ENCODE results near the gene C1QL2.

C1QL2 gene

DNA sequence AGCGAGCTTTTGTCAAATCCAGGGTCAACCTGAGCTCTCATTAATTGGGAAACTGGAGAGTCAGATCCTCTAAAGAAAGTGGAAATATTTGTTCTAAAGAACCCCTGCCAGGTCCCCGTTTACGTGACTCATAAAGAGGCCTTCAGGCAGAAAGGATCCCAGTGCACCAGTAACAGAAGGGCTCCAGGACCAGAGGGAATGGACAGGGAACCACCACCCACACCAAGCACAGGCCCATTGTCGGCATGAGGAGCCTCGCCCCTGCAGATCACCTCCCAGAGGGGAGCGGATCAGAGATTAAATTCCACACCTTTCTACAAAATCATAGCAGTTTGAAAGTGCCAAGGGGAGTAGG is 16.4 kb upstream of the C1QL2 start:
- TF ChIP-seq, protein P1, sequence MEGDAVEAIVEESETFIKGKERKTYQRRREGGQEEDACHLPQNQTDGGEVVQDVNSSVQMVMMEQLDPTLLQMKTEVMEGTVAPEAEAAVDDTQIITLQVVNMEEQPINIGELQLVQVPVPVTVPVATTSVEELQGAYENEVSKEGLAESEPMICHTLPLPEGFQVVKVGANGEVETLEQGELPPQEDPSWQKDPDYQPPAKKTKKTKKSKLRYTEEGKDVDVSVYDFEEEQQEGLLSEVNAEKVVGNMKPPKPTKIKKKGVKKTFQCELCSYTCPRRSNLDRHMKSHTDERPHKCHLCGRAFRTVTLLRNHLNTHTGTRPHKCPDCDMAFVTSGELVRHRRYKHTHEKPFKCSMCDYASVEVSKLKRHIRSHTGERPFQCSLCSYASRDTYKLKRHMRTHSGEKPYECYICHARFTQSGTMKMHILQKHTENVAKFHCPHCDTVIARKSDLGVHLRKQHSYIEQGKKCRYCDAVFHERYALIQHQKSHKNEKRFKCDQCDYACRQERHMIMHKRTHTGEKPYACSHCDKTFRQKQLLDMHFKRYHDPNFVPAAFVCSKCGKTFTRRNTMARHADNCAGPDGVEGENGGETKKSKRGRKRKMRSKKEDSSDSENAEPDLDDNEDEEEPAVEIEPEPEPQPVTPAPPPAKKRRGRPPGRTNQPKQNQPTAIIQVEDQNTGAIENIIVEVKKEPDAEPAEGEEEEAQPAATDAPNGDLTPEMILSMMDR (IDR thresholded peaks at IDR 0.05; ENCODE audit: low read depth, low read length, missing control alignments), result no peak
- no peak for DNase-seq (ENCODE audit: extremely low read depth, low read depth)

DNA sequence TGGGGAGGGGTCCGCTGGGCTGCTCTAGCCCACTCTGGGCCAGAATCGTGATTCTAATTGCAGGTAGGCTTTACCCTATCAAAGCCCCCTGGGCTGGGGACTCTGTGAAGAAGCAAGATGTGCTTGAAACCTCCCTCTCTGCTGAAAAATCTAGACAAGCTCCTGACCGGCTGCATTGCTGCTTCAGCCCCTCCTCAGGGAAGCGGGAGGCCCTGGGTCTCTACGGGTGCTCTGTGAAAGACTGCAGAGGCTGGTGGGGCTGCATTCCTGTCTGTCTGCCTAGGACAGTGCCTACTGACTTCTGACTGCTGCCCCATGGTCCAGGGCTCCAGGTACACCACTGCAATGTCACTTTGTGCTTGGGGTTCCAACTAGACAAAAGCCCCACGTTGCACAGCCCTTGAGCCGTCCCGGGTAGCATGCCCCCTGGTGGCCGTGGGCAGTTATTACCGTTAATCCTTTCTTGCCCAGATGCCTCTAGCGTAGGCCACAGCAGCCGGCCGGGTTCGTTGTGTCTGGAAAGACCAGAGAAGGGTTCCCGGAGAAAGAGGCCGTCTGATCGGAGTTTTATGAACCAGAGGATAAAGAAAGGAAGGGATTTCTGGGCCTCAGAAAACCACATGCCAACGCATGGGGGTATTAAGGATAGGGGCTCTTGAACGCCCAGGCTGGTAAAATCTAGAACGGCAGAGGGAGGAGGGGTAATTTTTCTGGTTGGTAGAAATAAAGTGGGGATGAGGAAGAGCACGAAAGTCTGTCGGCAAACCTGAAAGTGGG is 15.9 kb upstream of the C1QL2 start:
- no peak overlapping the region for H3K4me3 ChIP-seq (replicated peaks; ENCODE audit: low read depth, low read length)
- no peak for DNase-seq (ENCODE audit: extremely low read depth, low read depth)
- TF ChIP-seq, protein P1 (IDR thresholded peaks at IDR 0.05; ENCODE audit: low read depth, low read length, missing control alignments), result peak; percentile 85

More for the DNA sequence above, 16.4 kb upstream of the C1QL2 start:
- H3K4me3 ChIP-seq (replicated peaks; ENCODE audit: low read depth, low read length), result no peak overlapping the region

DNA sequence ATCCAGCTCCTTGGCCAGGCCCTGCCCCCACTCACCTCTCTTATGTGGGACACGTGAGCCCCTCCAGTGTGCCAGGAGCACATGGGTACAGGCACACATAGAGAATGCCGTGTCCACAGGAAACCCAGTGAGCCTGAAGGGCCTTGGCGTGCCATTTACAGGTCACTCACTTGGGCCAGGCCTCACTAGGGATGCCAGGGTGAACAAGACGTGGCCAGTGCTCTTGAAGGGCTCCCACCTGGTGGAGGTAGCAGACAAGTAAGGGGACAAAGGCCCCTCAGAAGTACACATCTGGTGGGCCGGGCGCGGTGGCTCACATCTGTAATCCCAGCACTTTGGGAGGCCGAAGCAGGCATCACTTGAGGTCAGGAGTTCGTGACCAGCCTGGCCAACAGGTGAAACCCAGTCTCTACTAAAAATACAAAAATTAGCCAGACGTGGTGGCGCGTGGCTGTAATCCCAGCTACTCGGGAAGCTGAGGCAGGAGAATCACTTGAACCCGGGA is 15.1 kb upstream of the C1QL2 start:
- TF ChIP-seq, protein P1 (IDR thresholded peaks at IDR 0.05; ENCODE audit: low read depth, low read length, missing control alignments), result no peak
- no peak overlapping the region for H3K4me3 ChIP-seq (replicated peaks; ENCODE audit: low read depth, low read length)
- no peak for DNase-seq (ENCODE audit: extremely low read depth, low read depth)

GRCh38 chr2:119170504-119170903 is 12.0 kb upstream of the C1QL2 start:
- TF ChIP-seq, protein P1 (IDR thresholded peaks at IDR 0.05; ENCODE audit: low read depth, low read length, missing control alignments), result no peak
- H3K4me3 ChIP-seq (replicated peaks; ENCODE audit: low read depth, low read length), result no peak overlapping the region
- no peak for DNase-seq (ENCODE audit: extremely low read depth, low read depth)

DNA sequence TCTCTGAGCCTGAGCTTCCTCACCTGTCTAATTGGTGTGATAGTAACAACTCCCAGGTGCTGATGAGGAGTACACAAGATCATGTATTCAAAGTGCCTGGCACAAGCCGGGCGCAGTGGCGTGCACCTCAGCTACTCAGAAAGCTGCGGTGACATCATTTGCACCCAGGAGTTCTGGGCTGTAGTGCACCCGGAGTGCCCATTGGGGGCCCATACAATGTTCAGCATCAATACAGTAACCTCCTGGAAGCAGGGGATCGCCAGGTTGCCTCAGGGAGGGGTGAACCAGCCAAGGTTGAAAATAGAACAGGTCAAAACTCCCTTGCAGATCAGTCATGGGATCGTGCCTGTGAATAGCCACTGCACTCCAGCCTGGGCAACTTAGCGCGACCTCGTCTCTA is 11.2 kb upstream of the C1QL2 start:
- TF ChIP-seq, protein P1 (IDR thresholded peaks at IDR 0.05; ENCODE audit: low read depth, low read length, missing control alignments), result no peak
- DNase-seq (ENCODE audit: extremely low read depth, low read depth), result no peak
- no peak overlapping the region for H3K4me3 ChIP-seq (replicated peaks; ENCODE audit: low read depth, low read length)

- TF ChIP-seq, protein P1 (IDR thresholded peaks at IDR 0.05; ENCODE audit: low read depth, low read length, missing control alignments), result no peak
- no peak for DNase-seq (ENCODE audit: extremely low read depth, low read depth)
- H3K4me3 ChIP-seq (replicated peaks; ENCODE audit: low read depth, low read length), result no peak overlapping the region
These were observed 1.9 kb upstream of the C1QL2 start for GRCh38 chr2:119160361-119160990.
